NCI-H460 (cell line): ENCODE measurements around the gene CDCA3. TPM values are rescaled to one million over a fixed set of nuclear protein-coding genes. Genes with fewer than 3 reads are reported as not detected.

Source experiments
- DNase-seq: peaks from one replicate; pipeline ENCODE4 v3.0.0-alpha.2; 2016; ENCODE audit warnings: low read depth; ENCODE audit errors: extremely low read depth
- total RNA-seq: library from RNA; depleted of rRNA; stranded (reverse); fragments of >200 nt; shearing (Covaris generic); gene quantifications from 2 replicates; pipeline ENCODE4 v1.2.3, GENCODE V29; 2014; rRNA removed

CDCA3 gene
- total RNA-seq, 1 experiment from 2014 or later, result 33.4 TPM

DNA sequence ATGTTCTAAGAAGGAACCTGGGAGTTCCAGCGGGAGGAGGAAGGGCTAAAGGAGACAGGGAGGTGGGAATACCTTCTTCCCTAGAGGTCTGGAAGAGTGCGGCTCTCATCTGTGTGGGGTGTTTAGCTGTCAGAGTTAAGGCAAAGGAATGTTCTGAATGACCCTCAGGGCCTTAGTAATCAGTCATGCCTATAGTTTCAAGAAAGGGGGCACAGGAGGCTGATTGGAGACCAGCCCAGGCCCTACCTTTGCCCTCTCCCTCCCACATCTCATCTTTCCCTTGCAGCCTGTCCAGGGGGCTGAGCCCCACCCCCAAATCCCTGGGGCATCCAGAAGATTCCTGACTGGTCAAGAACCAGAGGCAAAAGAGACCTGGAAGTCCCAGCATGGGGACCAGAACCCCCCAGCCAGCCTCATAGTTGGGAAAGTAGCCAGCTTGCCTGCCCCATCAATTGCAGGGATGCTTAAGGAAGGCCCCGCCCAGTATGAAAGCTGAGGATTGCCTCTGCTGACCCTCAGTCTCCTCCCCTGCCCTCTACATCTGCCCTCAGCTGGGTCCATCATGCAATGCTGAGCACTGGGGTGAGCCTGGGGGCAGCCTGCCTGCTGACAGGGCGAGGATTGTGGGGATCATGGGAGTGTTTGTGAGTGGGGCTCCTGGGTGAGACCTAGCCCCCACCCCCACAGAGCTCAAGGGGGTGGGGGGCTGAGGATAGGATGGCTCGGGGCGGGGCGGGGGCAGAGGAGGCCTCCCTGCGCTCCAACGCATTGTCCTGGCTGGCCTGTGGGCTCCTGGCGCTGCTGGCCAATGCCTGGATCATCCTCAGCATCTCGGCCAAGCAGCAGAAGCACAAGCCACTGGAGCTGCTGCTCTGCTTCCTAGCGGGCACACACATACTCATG, 27.7 kb downstream of the CDCA3 start:
- no peak for DNase-seq

DNA sequence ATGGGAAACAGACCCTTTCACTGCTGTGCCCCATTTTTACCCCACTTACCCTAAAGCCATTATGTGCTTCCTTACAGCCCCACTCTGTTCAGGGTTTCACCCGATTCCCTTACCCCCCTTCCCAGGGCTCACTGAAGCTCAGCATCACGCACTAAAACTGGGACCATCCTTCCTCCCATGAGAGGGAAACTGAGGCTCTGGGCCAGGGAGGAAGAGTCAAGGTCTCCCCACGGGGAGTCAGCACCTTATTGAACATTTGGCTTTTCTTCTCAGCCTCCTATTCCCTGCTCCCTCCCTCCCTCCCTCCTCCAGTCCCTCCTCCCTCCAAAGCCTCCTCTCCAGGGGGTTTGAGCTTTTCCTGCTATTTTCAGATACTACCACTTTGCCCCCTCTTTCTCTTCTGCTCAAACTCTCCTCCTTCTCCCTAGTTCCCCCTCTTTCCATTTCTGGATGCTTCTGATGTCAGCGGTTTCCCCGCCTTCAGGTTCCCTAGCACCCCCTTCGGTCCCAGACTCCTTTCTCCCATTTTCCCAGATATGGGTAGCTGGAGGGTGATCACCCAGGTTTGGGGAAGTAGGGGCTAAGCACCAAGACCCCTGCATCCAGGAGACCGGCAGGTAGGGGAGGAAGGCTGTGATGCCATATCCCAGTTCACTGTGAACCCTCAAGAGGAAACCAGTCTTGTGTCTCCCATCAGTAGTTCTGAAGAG, 28.5 kb downstream of the CDCA3 start:
- no peak for DNase-seq

DNA sequence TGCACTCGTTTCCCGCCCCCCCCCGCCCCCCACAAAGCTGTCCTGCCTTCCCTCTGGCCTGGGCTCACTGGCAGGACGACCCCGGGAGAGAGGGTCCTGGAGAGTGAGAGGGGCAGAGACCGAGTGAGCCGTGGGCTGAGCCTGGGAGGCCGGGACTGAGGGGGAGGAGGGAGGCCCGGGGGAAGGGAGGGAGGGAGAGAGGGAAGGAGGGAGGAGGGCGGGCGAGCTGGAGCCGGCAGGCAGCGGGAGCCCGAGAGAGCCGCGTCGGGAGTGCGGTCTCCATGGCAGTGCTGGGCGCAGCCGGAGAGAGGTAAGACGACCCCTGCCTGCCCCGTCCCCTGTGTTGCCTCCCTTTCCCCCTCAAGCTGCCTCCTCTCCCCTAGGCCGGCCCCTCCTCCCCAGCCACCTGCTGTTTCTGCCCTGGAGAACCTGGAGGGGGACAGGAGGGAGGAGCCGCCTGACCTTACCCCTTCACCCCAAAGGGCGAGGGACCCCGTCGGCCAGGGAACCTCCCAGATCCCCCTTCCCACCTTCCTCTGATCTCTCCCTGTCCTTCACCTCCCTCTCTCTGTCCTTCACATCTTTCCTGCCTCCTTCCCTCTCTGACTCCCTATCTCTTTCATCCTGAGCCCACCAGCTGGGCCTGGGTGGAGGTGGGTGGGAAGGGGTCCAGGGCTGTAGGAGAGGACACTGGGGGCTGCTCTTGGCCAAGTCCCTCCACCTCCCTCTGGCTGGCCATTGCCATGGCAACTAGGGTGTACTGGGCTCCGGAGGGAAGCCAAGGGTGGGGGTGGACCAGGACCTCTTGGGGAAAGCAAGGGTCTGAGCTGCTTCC, 29.3 kb downstream of the CDCA3 start, which contains the start of gene GPR162:
GPR162 (plus strand) TSS at position 231 of the 835 bp plus-strand sequence. CDS start 2,078 bp downstream, outside the sequence.
- DNase-seq, result no peak

DNA sequence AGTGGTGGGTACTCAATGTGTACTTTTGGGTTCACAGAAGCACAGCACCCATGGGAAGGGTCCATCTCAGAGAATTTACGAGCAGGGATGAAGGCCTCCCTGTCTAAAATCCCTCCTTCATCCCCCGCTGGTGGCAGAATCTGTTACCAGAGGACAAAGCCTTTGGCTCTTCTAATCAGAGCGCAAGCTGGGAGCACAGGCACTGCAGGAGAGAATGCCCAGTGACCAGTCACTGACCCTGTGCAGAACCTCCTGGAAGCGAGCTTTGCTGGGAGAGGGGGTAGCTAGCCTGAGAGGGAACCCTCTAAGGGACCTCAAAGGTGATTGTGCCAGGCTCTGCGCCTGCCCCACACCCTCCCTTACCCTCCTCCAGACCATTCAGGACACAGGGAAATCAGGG, 30.9 kb downstream of the CDCA3 start:
- DNase-seq, result no peak

DNA sequence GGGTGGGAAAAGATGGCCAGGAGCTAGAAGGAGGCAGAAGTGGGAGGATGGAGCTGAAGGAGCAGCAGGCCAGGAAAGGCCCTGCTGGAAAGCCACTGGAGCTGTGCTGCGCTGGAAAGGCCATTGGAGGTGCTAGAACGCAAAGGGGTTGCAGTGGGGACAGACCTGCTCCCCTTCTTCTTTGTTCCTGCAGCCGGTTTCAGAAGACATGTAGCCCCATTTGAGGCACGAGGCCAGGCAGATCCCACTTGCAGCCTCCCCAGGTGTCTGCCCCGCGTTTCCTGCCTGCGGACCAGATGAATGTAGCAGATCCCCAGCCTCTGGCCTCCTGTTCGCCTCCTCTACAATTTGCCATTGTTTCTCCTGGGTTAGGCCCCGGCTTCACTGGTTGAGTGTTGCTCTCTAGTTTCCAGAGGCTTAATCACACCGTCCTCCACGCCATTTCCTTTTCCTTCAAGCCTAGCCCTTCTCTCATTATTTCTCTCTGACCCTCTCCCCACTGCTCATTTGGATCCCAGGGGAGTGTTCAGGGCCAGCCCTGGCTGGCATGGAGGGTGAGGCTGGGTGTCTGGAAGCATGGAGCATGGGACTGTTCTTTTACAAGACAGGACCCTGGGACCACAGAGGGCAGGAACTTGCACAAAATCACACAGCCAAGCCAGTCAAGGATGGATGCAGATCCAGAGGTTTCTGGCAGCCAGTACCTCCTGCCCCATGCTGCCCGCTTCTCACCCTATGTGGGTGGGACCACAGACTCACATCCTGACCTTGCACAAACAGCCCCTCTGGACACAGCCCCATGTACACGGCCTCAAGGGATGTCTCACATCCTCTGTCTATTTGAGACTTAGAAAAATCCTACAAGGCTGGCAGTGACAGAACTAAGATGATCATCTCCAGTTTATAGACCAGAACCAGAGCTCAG, 31.7 kb downstream of the CDCA3 start:
- no peak for DNase-seq

DNA sequence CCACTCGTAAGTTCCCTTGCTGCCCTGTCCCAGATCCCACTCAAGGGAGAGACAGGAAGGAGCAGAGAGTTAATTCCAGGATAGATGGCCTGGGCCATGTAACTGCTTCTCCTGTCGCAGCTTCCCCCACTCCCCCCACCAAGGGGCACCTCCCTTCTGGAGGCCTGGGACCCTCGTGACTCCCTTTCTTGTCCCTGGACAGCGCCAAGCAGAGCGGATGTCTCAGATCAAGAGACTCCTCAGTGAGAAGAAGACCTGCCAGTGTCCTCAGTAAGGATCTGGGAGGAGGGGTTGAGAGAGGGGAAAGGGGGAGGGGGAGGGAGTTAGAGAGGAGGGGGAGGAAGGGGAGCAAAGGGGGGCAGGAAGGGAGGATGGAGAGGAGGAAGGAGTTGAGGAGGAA, 32.4 kb downstream of the CDCA3 start:
- no peak for DNase-seq

DNA sequence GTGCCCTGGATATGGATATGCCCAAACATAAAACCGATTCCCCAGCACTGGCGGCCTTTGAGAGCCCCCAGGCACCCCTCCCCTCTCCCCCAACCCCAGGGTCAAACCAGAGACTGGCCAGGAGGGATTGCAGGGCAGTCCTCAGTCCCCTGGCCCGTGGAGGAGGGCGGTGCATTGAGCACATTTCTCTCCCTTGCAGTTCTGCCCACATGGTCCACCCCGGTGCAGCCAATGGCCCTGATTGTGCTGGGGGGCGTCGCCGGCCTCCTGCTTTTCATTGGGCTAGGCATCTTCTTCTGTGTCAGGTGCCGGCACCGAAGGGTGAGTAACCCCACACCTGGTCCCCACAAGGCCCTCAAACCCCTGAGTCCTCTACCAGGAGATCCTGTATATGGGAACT, 32.9 kb downstream of the CDCA3 start:
- DNase-seq, result no peak

DNA sequence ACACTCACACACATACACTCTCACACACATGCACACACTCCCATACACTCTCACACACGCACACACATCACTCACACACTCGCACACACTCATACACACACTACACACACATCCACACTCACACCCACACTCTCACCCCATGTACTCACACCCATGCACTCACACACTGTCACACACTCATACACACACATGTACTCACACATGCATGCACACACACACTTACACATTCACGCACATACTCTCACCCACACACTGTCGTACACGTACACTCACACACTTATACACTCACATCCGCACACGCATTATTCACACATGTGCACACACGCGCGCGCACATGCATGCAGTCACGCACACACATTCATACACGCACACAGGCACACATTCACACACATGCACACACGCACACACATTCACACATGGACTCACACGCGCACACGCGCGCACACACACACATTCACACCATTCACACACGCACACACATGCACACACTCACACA, 33.4 kb downstream of the CDCA3 start:
- no peak for DNase-seq

DNA sequence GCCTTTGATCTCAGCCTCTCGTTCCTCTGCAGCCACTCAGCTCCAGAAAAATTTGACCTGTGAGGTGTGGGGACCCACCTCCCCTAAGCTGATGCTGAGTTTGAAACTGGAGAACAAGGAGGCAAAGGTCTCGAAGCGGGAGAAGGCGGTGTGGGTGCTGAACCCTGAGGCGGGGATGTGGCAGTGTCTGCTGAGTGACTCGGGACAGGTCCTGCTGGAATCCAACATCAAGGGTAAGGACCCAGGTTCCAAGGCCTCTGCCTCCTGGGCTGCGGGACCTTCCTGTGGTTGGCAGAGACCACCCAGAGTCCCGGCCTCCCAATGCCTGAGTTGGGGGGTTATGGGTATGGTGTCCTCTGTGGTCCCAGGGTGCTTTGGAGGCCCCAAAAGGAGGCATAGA, 34.0 kb downstream of the CDCA3 start:
- no peak for DNase-seq

DNA sequence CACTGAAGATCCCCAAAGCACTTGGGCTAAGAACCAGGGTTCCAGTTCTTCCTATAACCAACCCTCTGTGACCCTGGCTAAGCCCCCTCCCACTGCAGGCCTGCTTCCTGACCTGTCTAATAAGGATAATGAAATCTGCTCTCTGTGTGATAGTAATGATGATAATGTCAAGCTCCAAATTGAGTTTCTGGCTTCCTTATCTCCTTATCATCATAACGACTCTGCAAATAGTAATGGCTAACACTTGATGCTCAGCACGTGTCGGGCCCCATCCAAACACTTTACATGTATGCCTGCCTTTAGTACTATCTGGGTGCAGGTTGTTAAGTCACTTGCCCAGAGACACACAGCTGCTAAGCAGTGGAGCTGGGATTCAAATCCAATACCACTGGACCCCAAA, 34.5 kb downstream of the CDCA3 start:
- no peak for DNase-seq

DNA sequence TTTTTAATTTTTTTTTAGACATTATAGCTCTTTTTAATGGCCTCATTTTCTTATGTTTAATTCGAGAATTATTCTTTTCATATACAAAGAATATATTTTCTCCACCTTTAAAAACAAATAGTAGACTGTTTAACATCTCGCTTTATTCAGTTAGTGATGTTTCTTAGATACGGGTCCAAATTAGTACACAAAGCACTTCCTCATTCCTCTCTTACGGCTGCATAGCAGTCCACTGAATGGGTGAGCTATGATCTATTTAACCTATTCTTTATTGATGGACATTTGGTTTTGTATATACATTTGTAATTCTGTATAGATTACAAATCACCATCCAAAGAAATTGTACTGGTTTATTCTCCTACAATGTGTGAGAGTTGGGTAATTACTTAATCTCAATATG, 37.7 kb downstream of the CDCA3 start:
- DNase-seq, result no peak

DNA sequence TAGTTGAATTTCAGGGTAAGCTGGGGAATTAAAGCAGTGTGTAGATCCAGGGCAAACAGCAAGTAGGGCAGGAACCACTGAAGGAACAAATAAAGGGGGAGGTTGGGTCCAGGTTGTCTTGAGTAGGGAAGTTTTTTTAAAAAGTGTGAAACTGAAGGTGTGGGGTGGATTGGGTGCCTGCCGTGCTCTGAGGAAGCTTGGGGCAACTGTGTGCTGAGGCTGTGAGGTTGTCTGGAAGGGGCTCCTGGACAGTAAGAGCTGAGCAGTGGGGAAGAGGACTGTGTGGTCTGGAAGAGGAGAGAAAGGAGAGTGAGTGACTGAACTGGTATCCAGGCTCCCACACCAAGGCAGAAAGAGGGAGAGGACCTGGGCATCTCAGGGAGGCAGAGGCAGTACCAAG, 40.3 kb downstream of the CDCA3 start:
- no peak for DNase-seq

DNA sequence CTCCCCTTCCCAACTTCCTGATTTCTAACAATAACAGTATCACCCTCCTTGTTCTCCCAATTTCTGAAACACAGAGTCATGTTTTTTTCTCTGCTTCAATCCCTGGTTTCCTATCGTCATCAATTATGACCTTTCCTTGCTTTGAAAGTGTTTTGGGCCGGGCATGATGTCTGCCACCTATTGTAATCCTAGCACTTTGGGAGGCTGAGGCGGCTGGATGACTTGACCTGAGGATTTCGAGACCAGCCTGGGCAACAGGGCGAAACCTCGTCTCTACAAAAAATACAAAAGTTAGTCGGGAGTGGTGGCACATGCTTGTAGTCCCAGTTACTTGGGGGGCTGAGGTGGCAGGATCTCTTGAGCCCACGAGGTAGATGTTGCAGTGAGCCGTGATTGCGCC, 42.0 kb downstream of the CDCA3 start:
- DNase-seq, result no peak

DNA sequence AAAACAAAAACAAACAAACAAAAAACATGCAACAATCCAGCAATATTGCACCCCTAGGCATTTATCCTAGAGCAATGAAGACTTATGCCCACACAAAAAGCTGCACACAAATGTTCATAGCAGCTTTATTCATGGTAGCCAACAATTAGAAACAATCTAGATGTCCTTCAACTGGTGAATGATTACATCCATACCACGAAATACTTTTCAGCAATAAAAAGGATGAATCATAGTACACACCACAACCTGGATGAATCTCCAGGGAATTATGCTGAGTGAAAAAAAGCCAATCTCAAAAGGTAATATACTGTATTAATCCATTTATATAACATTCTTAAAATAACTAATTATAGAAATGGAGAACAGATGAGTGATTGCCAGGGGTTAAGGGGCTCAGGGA, 43.9 kb downstream of the CDCA3 start:
- no peak for DNase-seq

DNA sequence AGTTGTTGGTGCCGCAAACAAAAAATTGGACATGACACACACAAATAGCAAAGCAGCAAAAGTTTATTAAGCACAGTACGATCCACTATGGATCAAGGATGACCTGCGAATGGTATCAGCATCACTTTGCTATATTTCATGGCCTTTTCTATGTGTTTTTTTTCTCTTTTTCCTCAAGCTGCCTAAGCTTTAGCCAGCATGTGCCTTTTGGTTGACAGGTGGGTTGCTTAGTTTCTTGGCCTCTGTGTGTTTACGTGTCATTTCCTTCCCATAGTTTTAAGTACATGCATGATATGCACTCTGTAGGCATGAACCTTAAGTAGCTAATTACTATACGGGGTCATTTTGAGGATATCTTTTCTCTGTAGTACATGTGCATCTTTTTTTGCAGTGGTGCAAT, 51.9 kb downstream of the CDCA3 start:
- DNase-seq, result no peak

Other genes starting within 250 kb of the CDCA3 start
- gene CHD4, start 243.9 kb downstream of the CDCA3 start, total RNA-seq, result 67.0 and 83.8 TPM in 2 replicates
- not detected in 2 replicates for gene LPAR5, start 215.3 kb downstream of the CDCA3 start, total RNA-seq
- 0.40 TPM in 1 of 2 replicates, not detected in the other for gene ACRBP, start 203.9 kb downstream of the CDCA3 start, total RNA-seq
- 16.3 and 17.6 TPM in 2 replicates for gene ING4, start 188.2 kb downstream of the CDCA3 start, total RNA-seq
- gene ZNF384, start 161.9 kb downstream of the CDCA3 start, total RNA-seq, result 14.7 and 18.9 TPM in 2 replicates
- gene PIANP, start 150.5 kb downstream of the CDCA3 start, total RNA-seq, result not detected in 2 replicates
- gene COPS7A, start 127.2 kb downstream of the CDCA3 start, total RNA-seq, result 75.2 and 77.1 TPM in 2 replicates
- 96.3 and 98.8 TPM in 2 replicates for gene MLF2, start 98.1 kb downstream of the CDCA3 start, total RNA-seq
- gene PTMS, start 84.9 kb downstream of the CDCA3 start, total RNA-seq, result 116 and 158 TPM in 2 replicates
- gene LAG3, start 78.8 kb downstream of the CDCA3 start, total RNA-seq, result 0.25 TPM in 1 of 2 replicates, not detected in the other
- not detected in 2 replicates for gene CD4, start 61.8 kb downstream of the CDCA3 start, total RNA-seq
- gene GPR162, start 29.5 kb downstream of the CDCA3 start, total RNA-seq, result 0.61 and 0.94 TPM in 2 replicates
- gene P3H3, start 22.9 kb downstream of the CDCA3 start, total RNA-seq, result 16.4 and 16.8 TPM in 2 replicates
- 1.5 and 2.3 TPM in 2 replicates for gene GNB3, start 10.4 kb downstream of the CDCA3 start, total RNA-seq
- 30.7 and 33.5 TPM in 2 replicates for gene USP5, start 864 bp upstream of the CDCA3 start, total RNA-seq
- gene TPI1, start 16.2 kb upstream of the CDCA3 start, total RNA-seq, result 885 and 1,221 TPM in 2 replicates
- 8.1 and 9.1 TPM in 2 replicates for gene SPSB2, start 22.0 kb upstream of the CDCA3 start, total RNA-seq
- 11.9 and 12.7 TPM in 2 replicates for gene LRRC23, start 53.5 kb upstream of the CDCA3 start, total RNA-seq
- 12.4 and 13.2 TPM in 2 replicates for gene ENO2, start 63.3 kb upstream of the CDCA3 start, total RNA-seq
- gene ATN1, start 76.7 kb upstream of the CDCA3 start, total RNA-seq, result 6.6 and 10.5 TPM in 2 replicates
- not detected in 2 replicates for gene RNU7-1, start 92.5 kb upstream of the CDCA3 start, total RNA-seq
- gene C12orf57, start 92.7 kb upstream of the CDCA3 start, total RNA-seq, result 127 and 130 TPM in 2 replicates
- 3.4 and 5.4 TPM in 2 replicates for gene PTPN6, start 100.1 kb upstream of the CDCA3 start, total RNA-seq
- gene PHB2, start 119.4 kb upstream of the CDCA3 start, total RNA-seq, result 277 and 299 TPM in 2 replicates
- gene EMG1, start 119.6 kb upstream of the CDCA3 start, total RNA-seq, result 47.5 and 52.5 TPM in 2 replicates
- 9.3 and 10.6 TPM in 2 replicates for gene LPCAT3, start 167.2 kb upstream of the CDCA3 start, total RNA-seq
- gene C1S, start 209.4 kb upstream of the CDCA3 start, total RNA-seq, result 21.1 and 21.9 TPM in 2 replicates
- 2.6 and 3.5 TPM in 2 replicates for gene C1R, start 241.2 kb upstream of the CDCA3 start, total RNA-seq